Stomach (tissue), 9 donors: ENCODE results near the gene HAPSTR1. TPM values are rescaled to one million over a fixed set of nuclear protein-coding genes. Genes with fewer than 3 reads are reported as not detected.
A peak's percentile ranks its signal among the peaks of the same experiment; 100 is the strongest.

Experiments
- DNase-seq, 2 donors: peaks; one replicate each; pipeline versions ENCODE4 v3.0.0 to v3.0.0-alpha.2; 2013 to 2019
- H3K27ac ChIP-seq, 5 donors: fragments of 200-600 bp in 4 of 5; sonication (generic) in 4 of 5; one replicate each; pipeline ENCODE4 v1.5.1; 2013 to 2019; ENCODE audit warnings: mild to moderate bottlenecking in 1 of 5, moderate library complexity in 1 of 5
- H3K27me3 ChIP-seq, 3 donors: fragments of 200-600 bp; sonication (generic); one replicate each; pipeline ENCODE4 v1.5.1; 2017 to 2019; ENCODE audit warnings: mixed run types in 1 of 3
- H3K36me3 ChIP-seq, 4 donors: fragments of 200-600 bp; sonication (generic); 1 replicate in 3 of 4; 2 replicates in 1 of 4; pipeline ENCODE4 v1.5.1; 2016 to 2019
- H3K4me1 ChIP-seq, 4 donors: fragments of 200-600 bp; sonication (generic); one replicate each; pipeline ENCODE4 v1.5.1; 2016 to 2019
- H3K4me3 ChIP-seq, 4 donors: fragments of 200-600 bp; sonication (generic) in 3 of 4; one replicate each; pipeline ENCODE4 v1.5.1; 2016 to 2019; ENCODE audit warnings: mild to moderate bottlenecking in 1 of 4
- H3K9me3 ChIP-seq, 4 donors: fragments of 200-600 bp; sonication (generic); one replicate each; pipeline ENCODE4 v1.5.1; 2016 to 2019
- CTCF ChIP-seq, 7 experiments: fragments of 450-650 bp in 4 of 7; fragments of 200-600 bp in 3 of 7; sonication (generic) in 3 of 7; IDR thresholded peaks; one replicate each; pipeline ENCODE4 v1.5.1; 2016 to 2019; ENCODE audit warnings: antibody characterized with exemption in 7 of 7, control low read depth in 2 of 7, mild to moderate bottlenecking in 1 of 7
- EP300 ChIP-seq: sonication (generic); formaldehyde crosslinking; IDR thresholded peaks from one replicate; pipeline ENCODE4 v1.6.1; 2017; ENCODE audit warnings: antibody characterized with exemption
- POLR2A ChIP-seq, 4 donors: fragments of 450-650 bp; IDR thresholded peaks; one replicate each; pipeline ENCODE4 v1.6.1; 2016; ENCODE audit warnings: antibody characterized with exemption in 4 of 4, control low read depth in 2 of 4, mild to moderate bottlenecking in 1 of 4, moderate library complexity in 1 of 4
- POLR2AphosphoS5 ChIP-seq, 3 donors: sonication (generic); formaldehyde crosslinking; IDR thresholded peaks; one replicate each; pipeline ENCODE4 v1.6.1; 2016; ENCODE audit warnings: antibody characterized with exemption in 3 of 3
- WGBS, 5 donors: extraction: QIAGEN DNeasy Blood & Tissue Kit in 3 of 5; methylation state at CpG; one replicate each; pipeline versions ENCODE4 v1.1.5 to v1.1.7; 2013 to 2018; 5-methylcytosine and 5-hydroxymethylcytosine counted together
- intact Hi-C: fragments of 100-400 bp; cut with DNase I; formaldehyde crosslinking; loops from one replicate; pipeline ENCODE4 v1.15.1; 2023; ENCODE audit warnings: low total_unique reads
- polyA plus RNA-seq, 3 donors: library from polyadenylated mRNA; stranded (reverse); fragments of 200-250 nt; gene quantifications; one replicate each; pipeline ENCODE4 v1.2.3, GENCODE V29; 2013
- total RNA-seq, 5 donors: library from RNA; depleted of rRNA; stranded (reverse); fragments of >200 nt; gene quantifications; one replicate each; pipeline versions ENCODE4 v1.1.0 to v1.2.3, GENCODE V29; 2014 to 2016
- donor health status: healthy with polysubstance abuse.
- donor health status: Bipolar disorder and iron deficiency.
- donor health status: healthy.

HAPSTR1 gene
- total and polyA plus RNA-seq, 8 donors: 6.6 to 84.1 (median 37.4) TPM

- Histone ChIP-seq H3K27ac (peak overlapping the region in 4 of 5 donors; percentile 57 to 73 (median 68)), H3K4me3 (no peak overlapping the region), H3K9me3 (no peaks in the 10 kb centered on the region), H3K4me1 (peaks cover 16 to 90% (median 58%) of the 10 kb centered on the region in 4 donors), H3K36me3 (peaks cover 7 to 54% (median 38%) of the 10 kb centered on the region in 4 donors), H3K27me3 (no peaks in the 10 kb centered on the region)
- no peak for TF ChIP-seq POLR2AphosphoS5 (IDR thresholded peaks at IDR 0.05)
- TF ChIP-seq POLR2A (IDR thresholded peaks at IDR 0.05): no peak
- TF ChIP-seq CTCF (IDR thresholded peaks at IDR 0.05): no peak
- TF ChIP-seq EP300: no peak
- 64 to 94% (median 88%) methylated on average over 2 of the region's 2 CpGs for WGBS, 5 donors
- intact Hi-C loops: no loop called here
- DNase-seq: no peak
Observed at GRCh38 chr16:9122969-9123368, 31.5 kb downstream of the HAPSTR1 start.

GRCh38 chr16:9123401-9123800 is 32.0 kb downstream of the HAPSTR1 start:
- peaks cover 19 to 90% (median 60%) of the 10 kb centered on the region in 4 donors for H3K4me1 ChIP-seq
- no peaks in the 10 kb centered on the region for H3K27me3 ChIP-seq
- H3K27ac ChIP-seq: peak overlapping the region in 4 of 5 donors; percentile 57 to 73 (median 68)
- no peak for TF ChIP-seq EP300
- TF ChIP-seq POLR2AphosphoS5 (IDR thresholded peaks at IDR 0.05): no peak
- TF ChIP-seq CTCF (IDR thresholded peaks at IDR 0.05): no peak
- no peak for TF ChIP-seq POLR2A (IDR thresholded peaks at IDR 0.05)
- peaks cover 7 to 52% (median 34%) of the 10 kb centered on the region in 4 donors for H3K36me3 ChIP-seq
- intact Hi-C loops: no loop called here
- DNase-seq: no peak
- H3K4me3 ChIP-seq: no peak overlapping the region
- no peaks in the 10 kb centered on the region for H3K9me3 ChIP-seq
- WGBS, 5 donors: 91 to 96% (median 96%) methylated on average over 7 of the region's 7 CpGs

GRCh38 chr16:9123871-9124270 is 32.4 kb downstream of the HAPSTR1 start:
- Histone ChIP-seq H3K9me3 (no peaks in the 10 kb centered on the region), H3K36me3 (peaks cover 7 to 49% (median 32%) of the 10 kb centered on the region in 4 donors), H3K4me1 (peaks cover 24 to 92% (median 63%) of the 10 kb centered on the region in 4 donors), H3K27ac (peak overlapping the region in 4 of 5 donors; percentile 57 to 73 (median 68)), H3K27me3 (no peaks in the 10 kb centered on the region), H3K4me3 (no peak overlapping the region)
- 37 to 42% (median 42%) methylated on average over 4 to 5 of the region's 5 CpGs for WGBS, 5 donors
- DNase-seq: peak; percentile 55 to 85
- intact Hi-C loops: no loop called here
- peak in 2 of 3 donors; percentile 71 to 75 for TF ChIP-seq POLR2AphosphoS5 (IDR thresholded peaks at IDR 0.05)
- no peak for TF ChIP-seq CTCF (IDR thresholded peaks at IDR 0.05)

- Histone ChIP-seq H3K27me3 (no peaks in the 10 kb centered on the region), H3K4me1 (peaks cover 24 to 90% (median 63%) of the 10 kb centered on the region in 4 donors), H3K36me3 (peaks cover 7 to 43% (median 30%) of the 10 kb centered on the region in 4 donors), H3K9me3 (no peaks in the 10 kb centered on the region), H3K27ac (peak overlapping the region in 2 of 5 donors; percentile 57 to 73), H3K4me3 (no peak overlapping the region)
- DNase-seq: no peak
- no peak for TF ChIP-seq EP300
- TF ChIP-seq CTCF (IDR thresholded peaks at IDR 0.05): no peak
- no peak for TF ChIP-seq POLR2A (IDR thresholded peaks at IDR 0.05)
- TF ChIP-seq POLR2AphosphoS5 (IDR thresholded peaks at IDR 0.05): no peak
- intact Hi-C loops: no loop called here
- WGBS, 5 donors: 91 to 94% (median 94%) methylated on average over 7 of the region's 7 CpGs
Observed at GRCh38 chr16:9124444-9124843, 33.0 kb downstream of the HAPSTR1 start.
